SH-SY5Y (cell line): ENCODE measurements around the gene PKDCC.

ENCODE experiments used
- GATA2 ChIP-seq: IDR thresholded peaks from 2 replicates; pipeline ENCODE4 v1.6.1; 2011; ENCODE audit warnings: mild to moderate bottlenecking, low read depth, low read length
- GATA3 ChIP-seq: IDR thresholded peaks from 2 replicates; pipeline ENCODE4 v1.6.1; 2011; ENCODE audit warnings: low read depth, mild to moderate bottlenecking, low read length, moderate library complexity

GRCh38 chr2:42053791-42054701 lies 6.2 kb downstream of the PKDCC start:
- TF ChIP-seq GATA2, result no peak
- TF ChIP-seq GATA3, result no peak
